Stimulated activated CD8-positive, alpha-beta memory T cell treated with anti-CD3 and anti-CD28 coated beads, Interleukin-15, amount 100 ng/mL, for 48 hours (primary cell): ENCODE measurements around the gene EIF4EBP3.
A peak's percentile ranks its signal among the peaks of the same experiment; 100 is the strongest.

Experiments
- DNase-seq, 2 donors: peaks; one replicate each; pipeline ENCODE4 v3.0.0-alpha.2; 2020; ENCODE audit warnings: low read depth in 2 of 2

EIF4EBP3 gene

GRCh38 chr5:140547508-140548299 is at the start of gene EIF4EBP3:
Gene EIF4EBP3 (plus strand): TSS chr5:140547662. CDS start chr5:140547738, 76 bp downstream.
- peak; percentile 76 to 78 for DNase-seq

GRCh38 chr5:140497897-140498296 is 49.6 kb upstream of the EIF4EBP3 start:
- no peak for DNase-seq

GRCh38 chr5:140498591-140498990 is 48.9 kb upstream of the EIF4EBP3 start:
- DNase-seq = no peak

GRCh38 chr5:140502834-140503233 is 44.6 kb upstream of the EIF4EBP3 start:
- no peak for DNase-seq

GRCh38 chr5:140509898-140510297 is 37.6 kb upstream of the EIF4EBP3 start:
- no peak for DNase-seq

GRCh38 chr5:140513124-140513523 is 34.3 kb upstream of the EIF4EBP3 start:
- no peak for DNase-seq

GRCh38 chr5:140524003-140524402 is 23.5 kb upstream of the EIF4EBP3 start:
- no peak for DNase-seq

GRCh38 chr5:140540227-140540626 is 7.2 kb upstream of the EIF4EBP3 start:
- DNase-seq = no peak

- no peak for DNase-seq
Measured at GRCh38 chr5:140542972-140543371, 4.5 kb upstream of the EIF4EBP3 start.

GRCh38 chr5:140544986-140545385 is 2.5 kb upstream of the EIF4EBP3 start:
- no peak for DNase-seq

GRCh38 chr5:140545606-140546005 is 1.9 kb upstream of the EIF4EBP3 start:
- no peak for DNase-seq

GRCh38 chr5:140546851-140547507 is 483 bp upstream of the EIF4EBP3 start:
- no peak for DNase-seq

- DNase-seq = no peak
Measured at GRCh38 chr5:140548300-140548688, 832 bp downstream of the EIF4EBP3 start.

- DNase-seq = no peak
Measured at GRCh38 chr5:140548791-140549190, 1.3 kb downstream of the EIF4EBP3 start.

GRCh38 chr5:140549237-140550144 is 2.0 kb downstream of the EIF4EBP3 start:
- DNase-seq = no peak

- DNase-seq = no peak
Measured at GRCh38 chr5:140550147-140551079, 3.0 kb downstream of the EIF4EBP3 start.

GRCh38 chr5:140551872-140552271 is 4.4 kb downstream of the EIF4EBP3 start:
- no peak for DNase-seq

- DNase-seq = no peak
Measured at GRCh38 chr5:140553657-140554056, 6.2 kb downstream of the EIF4EBP3 start.

- DNase-seq = no peak
Measured at GRCh38 chr5:140554454-140554853, 7.0 kb downstream of the EIF4EBP3 start.

- DNase-seq = no peak
Measured at GRCh38 chr5:140555747-140556312, 8.4 kb downstream of the EIF4EBP3 start.

- DNase-seq = no peak
Measured at GRCh38 chr5:140556438-140556837, 9.0 kb downstream of the EIF4EBP3 start.
